Osteocyte (in vitro differentiated cells): ENCODE measurements around the gene C2orf42. TPM values are rescaled to one million over a fixed set of nuclear protein-coding genes. Genes with fewer than 3 reads are reported as not detected.
"Not testable (repeated sequence)": the region's sequence is repeated elsewhere in the genome, so short reads cannot be mapped to it uniquely, and the experiment has no call there.

ENCODE experiments used
- DNase-seq: peaks from one replicate; pipeline ENCODE4 v3.0.0; 2021; ENCODE audit warnings: mixed read lengths; ENCODE audit not compliant: unreplicated experiment; ENCODE audit errors: extremely low spot score
- H3K27ac Mint-ChIP-seq: one replicate; pipeline ENCODE4 v1.8.0; 2021; ENCODE audit warnings: mild to moderate bottlenecking, mixed read lengths; ENCODE audit not compliant: unreplicated experiment
- H3K27me3 Mint-ChIP-seq: one replicate; pipeline ENCODE4 v1.8.0; 2021; ENCODE audit warnings: mixed read lengths; ENCODE audit not compliant: unreplicated experiment
- H3K36me3 Mint-ChIP-seq: one replicate; pipeline ENCODE4 v1.8.0; 2021; ENCODE audit warnings: mixed read lengths; ENCODE audit not compliant: unreplicated experiment
- H3K4me1 Mint-ChIP-seq: one replicate; pipeline ENCODE4 v1.8.0; 2021; ENCODE audit warnings: mixed read lengths; ENCODE audit not compliant: unreplicated experiment
- H3K4me3 Mint-ChIP-seq: one replicate; pipeline ENCODE4 v1.8.0; 2021; ENCODE audit warnings: mild to moderate bottlenecking, moderate library complexity, mixed read lengths; ENCODE audit not compliant: unreplicated experiment
- H3K9me3 Mint-ChIP-seq: one replicate; pipeline ENCODE4 v1.8.0; 2021; ENCODE audit warnings: mixed read lengths; ENCODE audit not compliant: unreplicated experiment
- CTCF ChIP-seq: fragments of 200-600 bp; sonication (generic); IDR thresholded peaks from 2 replicates; pipeline ENCODE4 v1.5.0; 2021; ENCODE audit warnings: antibody characterized with exemption, mild to moderate bottlenecking, moderate library complexity
- total RNA-seq: library from RNA; stranded (reverse); gene quantifications from 2 replicates; pipeline ENCODE4 v1.2.1, GENCODE V29; 2021

Gene C2orf42
- total RNA-seq, 1 donor from 2014 or later: 25.7 TPM

GRCh38 chr2:70142590-70143313 is 48.1 kb downstream of the C2orf42 start:
- TF ChIP-seq CTCF: peak; percentile 97
- DNase-seq: peak; percentile 100
- Mint-ChIP-seq H3K4me1 (peaks cover 21% of the 10 kb centered on the region), H3K4me3 (peak overlapping the region; percentile 82), H3K27me3 (no peaks in the 10 kb centered on the region), H3K27ac (peak overlapping the region; percentile 96), H3K9me3 (no peaks in the 10 kb centered on the region), H3K36me3 (no peaks in the 10 kb centered on the region)

- peak overlapping the region; percentile 78 for H3K4me3 Mint-ChIP-seq
- peak; percentile 87 for DNase-seq
These were observed 48.8 kb downstream of the C2orf42 start for GRCh38 chr2:70141902-70142589.

GRCh38 chr2:70141212-70141901 is 49.5 kb downstream of the C2orf42 start:
- peaks cover 32% of the 10 kb centered on the region for H3K4me1 Mint-ChIP-seq
- no peak for DNase-seq
- H3K9me3 Mint-ChIP-seq: no peaks in the 10 kb centered on the region
- TF ChIP-seq CTCF: peak; percentile 19
- H3K27ac Mint-ChIP-seq: peak overlapping the region; percentile 94
- no peaks in the 10 kb centered on the region for H3K27me3 Mint-ChIP-seq
- peak overlapping the region; percentile 78 for H3K4me3 Mint-ChIP-seq
- H3K36me3 Mint-ChIP-seq: no peaks in the 10 kb centered on the region

More at GRCh38 chr2:70141902-70142589, 48.8 kb downstream of the C2orf42 start:
- Mint-ChIP-seq H3K4me1 (peaks cover 27% of the 10 kb centered on the region), H3K9me3 (no peaks in the 10 kb centered on the region), H3K36me3 (no peaks in the 10 kb centered on the region), H3K27me3 (no peaks in the 10 kb centered on the region), H3K27ac (peak overlapping the region; percentile 96)
- TF ChIP-seq CTCF: no peak

- peak overlapping the region; percentile 94 for H3K27ac Mint-ChIP-seq
- no peak overlapping the region for H3K4me3 Mint-ChIP-seq
- no peaks in the 10 kb centered on the region for H3K27me3 Mint-ChIP-seq
- peaks cover under 1% of the 10 kb centered on the region for H3K9me3 Mint-ChIP-seq
- no peak for TF ChIP-seq CTCF
- no peak for DNase-seq
- no peaks in the 10 kb centered on the region for H3K36me3 Mint-ChIP-seq
- peaks cover 37% of the 10 kb centered on the region for H3K4me1 Mint-ChIP-seq
These were observed 50.0 kb downstream of the C2orf42 start for GRCh38 chr2:70140791-70141211.

GRCh38 chr2:70134323-70134983 is 56.4 kb downstream of the C2orf42 start:
- H3K27ac Mint-ChIP-seq: peak overlapping the region; percentile 99
- not testable (repeated sequence) for H3K27me3 Mint-ChIP-seq, DNase-seq

More at GRCh38 chr2:70134323-70134983, 56.4 kb downstream of the C2orf42 start:
- H3K36me3 Mint-ChIP-seq, H3K4me3 Mint-ChIP-seq, H3K9me3 Mint-ChIP-seq: not testable (repeated sequence)
- H3K4me1 Mint-ChIP-seq: peaks cover 56% of the 10 kb centered on the region
